Liver (tissue), 9 donors: Measurements from ENCODE around the gene CPOX. TPM values are rescaled to one million over a fixed set of nuclear protein-coding genes. Genes with fewer than 3 reads are reported as not detected.
A peak's percentile ranks its signal among the peaks of the same experiment; 100 is the strongest.

Experiments used
- DNase-seq: peaks from one replicate; pipeline ENCODE4 v3.0.0-alpha.2; 2017; ENCODE audit warnings: low spot score
- H3K27ac ChIP-seq, 2 donors: one replicate each; pipeline ENCODE4 v1.7.0; 2013; ENCODE audit warnings: inconsistent platforms in 2 of 2, low read length in 2 of 2, control low read depth in 1 of 2, low read depth in 1 of 2, mild to moderate bottlenecking in 1 of 2
- H3K27me3 ChIP-seq, 4 donors: one replicate each; pipeline versions ENCODE4 v1.6.1 to v1.7.0; 2013; ENCODE audit warnings: low read length in 3 of 4, inconsistent platforms in 1 of 4, mild to moderate bottlenecking in 1 of 4, moderate library complexity in 1 of 4; ENCODE audit not compliant: control insufficient read depth in 4 of 4, insufficient read depth in 4 of 4
- H3K36me3 ChIP-seq, 4 donors: one replicate each; pipeline versions ENCODE4 v1.6.1 to v1.7.0; 2013; ENCODE audit warnings: low read length in 3 of 4, mild to moderate bottlenecking in 3 of 4, low read depth in 1 of 4, moderate library complexity in 1 of 4; ENCODE audit not compliant: control insufficient read depth in 4 of 4, insufficient read depth in 3 of 4
- H3K4me1 ChIP-seq, 4 donors: one replicate each; pipeline versions ENCODE4 v1.6.1 to v1.7.0; 2013; ENCODE audit warnings: low read length in 3 of 4, mild to moderate bottlenecking in 3 of 4, moderate library complexity in 1 of 4; ENCODE audit not compliant: control insufficient read depth in 4 of 4, insufficient read depth in 4 of 4
- H3K4me3 ChIP-seq, 3 donors: one replicate each; pipeline versions ENCODE4 v1.6.1 to v1.7.0; 2013; ENCODE audit warnings: low read length in 3 of 3, control low read depth in 1 of 3, low read depth in 1 of 3, mild to moderate bottlenecking in 1 of 3
- H3K9ac ChIP-seq, 2 donors: one replicate each; pipeline ENCODE4 v1.7.0; 2013; ENCODE audit warnings: low read length in 2 of 2, mild to moderate bottlenecking in 2 of 2, moderate library complexity in 2 of 2, control low read depth in 1 of 2, low read depth in 1 of 2
- H3K9me3 ChIP-seq, 4 donors: one replicate each; pipeline versions ENCODE4 v1.6.1 to v1.7.0; 2013; ENCODE audit warnings: low read length in 3 of 4; ENCODE audit not compliant: control insufficient read depth in 4 of 4
- GABPA ChIP-seq, 2 donors: IDR thresholded peaks in 1 of 2; conservative IDR thresholded peaks in 1 of 2; 2 replicates each; pipeline ENCODE4 v1.6.1; 2016; ENCODE audit warnings: antibody characterized with exemption in 2 of 2, mild to moderate bottlenecking in 1 of 2, moderate library complexity in 1 of 2
- HNF4A ChIP-seq, 2 donors: conservative IDR thresholded peaks; 2 replicates each; pipeline ENCODE4 v1.6.1; 2016; ENCODE audit warnings: antibody characterized with exemption in 2 of 2, mild to moderate bottlenecking in 2 of 2
- NR2F2 ChIP-seq: IDR thresholded peaks from 2 replicates; pipeline ENCODE4 v1.6.1; 2016; ENCODE audit warnings: antibody characterized with exemption
- RAD21 ChIP-seq, 2 donors: IDR thresholded peaks; 2 replicates each; pipeline ENCODE4 v1.6.1; 2016; ENCODE audit warnings: antibody characterized with exemption in 2 of 2, mild to moderate bottlenecking in 2 of 2
- TAF1 ChIP-seq: conservative IDR thresholded peaks from 2 replicates; pipeline ENCODE4 v1.6.1; 2016; ENCODE audit warnings: antibody characterized with exemption, mild to moderate bottlenecking
- YY1 ChIP-seq: IDR thresholded peaks from 2 replicates; pipeline ENCODE4 v1.6.1; 2016; ENCODE audit warnings: antibody characterized with exemption, mild to moderate bottlenecking
- ZBTB33 ChIP-seq: IDR thresholded peaks from 2 replicates; pipeline ENCODE4 v1.6.1; 2016; ENCODE audit warnings: antibody characterized with exemption
- WGBS: extraction: QIAGEN DNeasy Blood & Tissue Kit; methylation state at CpG from one replicate; pipeline ENCODE4 v1.1.7; 2013; 5-methylcytosine and 5-hydroxymethylcytosine counted together
- polyA plus RNA-seq, 2 donors: library from polyadenylated mRNA; stranded (reverse) in 1 of 2; unstranded in 1 of 2; fragments of 200-250 nt in 1 of 2; fragments of >200 nt in 1 of 2; fragmentation: Nextera tagmentation in 1 of 2; extraction: Ambion mirVana in 1 of 2; gene quantifications; one replicate each; pipeline versions ENCODE4 v1.2.1 to v1.2.3, GENCODE V29; 2013 to 2015
- total RNA-seq, 2 donors: library from RNA; depleted of rRNA; stranded (reverse); fragments of >200 nt; gene quantifications; one replicate each; pipeline ENCODE4 v1.2.3, GENCODE V29; 2014
- TF ChIP-seq, protein P1 (sequence below): IDR thresholded peaks from 2 replicates; pipeline ENCODE4 v1.6.1; 2016; ENCODE audit warnings: antibody characterized with exemption
- TF ChIP-seq, protein P2 (sequence below): fragments of 150-350 bp; IDR thresholded peaks from 2 replicates; pipeline ENCODE4 v1.5.1; 2017; ENCODE audit warnings: improper control_type of control experiment, low read depth, low read length; ENCODE audit not compliant: missing input control
- donor health status: healthy.
- donor health status: healthy.
- donor health status: healthy.
- donor health status: healthy.
- donor health status: healthy.

The CPOX gene
- total and polyA plus RNA-seq, 4 donors, result 8.8 to 280 (median 16.3) TPM

DNA sequence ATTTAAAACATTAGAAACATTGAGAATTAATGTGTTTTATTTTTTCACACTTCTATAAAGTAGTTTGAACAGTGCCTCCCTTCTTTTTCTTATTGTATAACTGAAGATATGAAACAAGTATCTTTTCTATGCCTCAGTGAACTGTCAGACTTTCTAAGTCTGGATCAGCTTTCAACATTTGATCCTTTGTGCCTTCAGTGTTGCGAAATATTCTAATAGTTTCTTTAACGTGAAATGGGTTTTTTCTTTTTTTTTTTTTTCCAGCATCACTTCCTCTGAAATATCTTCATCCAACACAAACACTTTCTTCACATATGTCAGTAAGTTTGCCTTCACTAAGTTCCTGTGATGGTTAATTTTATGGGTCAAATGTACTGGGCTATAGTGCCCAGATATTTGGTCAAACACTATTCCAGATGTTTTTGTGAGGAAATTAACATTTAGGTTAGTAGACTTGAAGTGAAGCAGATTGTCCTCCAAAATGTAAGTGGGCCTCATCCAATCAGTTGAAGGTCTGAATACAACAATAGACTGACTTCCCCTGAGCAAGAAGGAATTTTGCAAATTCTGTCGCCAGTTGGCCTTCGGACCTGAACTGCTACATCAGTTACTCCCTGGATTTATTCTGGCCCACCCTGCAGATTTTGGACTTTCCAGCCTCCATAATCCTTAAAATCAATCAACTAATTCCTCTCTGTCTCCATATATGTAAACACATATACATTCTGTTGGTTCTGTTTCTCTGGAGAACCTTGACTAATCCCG lies 6.4 kb upstream of the CPOX start:
- no peak for DNase-seq
- no peak overlapping the region for H3K4me3 ChIP-seq
- no peaks in the 10 kb centered on the region for H3K27me3 ChIP-seq
- 66% methylated on average over 5 of the region's 5 CpGs for WGBS
- TF ChIP-seq, protein P1, sequence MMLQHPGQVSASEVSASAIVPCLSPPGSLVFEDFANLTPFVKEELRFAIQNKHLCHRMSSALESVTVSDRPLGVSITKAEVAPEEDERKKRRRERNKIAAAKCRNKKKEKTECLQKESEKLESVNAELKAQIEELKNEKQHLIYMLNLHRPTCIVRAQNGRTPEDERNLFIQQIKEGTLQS, result no peak
- peak; percentile 56 to 57 for TF ChIP-seq HNF4A (conservative IDR thresholded peaks at IDR 0.05)
- no peaks in the 10 kb centered on the region for H3K9me3 ChIP-seq
- H3K36me3 ChIP-seq, result no peaks in the 10 kb centered on the region
- no peak overlapping the region for H3K9ac ChIP-seq
- H3K4me1 ChIP-seq, result peaks cover 0 to 60% (median 38%) of the 10 kb centered on the region in 4 donors
- H3K27ac ChIP-seq, result no peak overlapping the region

DNA sequence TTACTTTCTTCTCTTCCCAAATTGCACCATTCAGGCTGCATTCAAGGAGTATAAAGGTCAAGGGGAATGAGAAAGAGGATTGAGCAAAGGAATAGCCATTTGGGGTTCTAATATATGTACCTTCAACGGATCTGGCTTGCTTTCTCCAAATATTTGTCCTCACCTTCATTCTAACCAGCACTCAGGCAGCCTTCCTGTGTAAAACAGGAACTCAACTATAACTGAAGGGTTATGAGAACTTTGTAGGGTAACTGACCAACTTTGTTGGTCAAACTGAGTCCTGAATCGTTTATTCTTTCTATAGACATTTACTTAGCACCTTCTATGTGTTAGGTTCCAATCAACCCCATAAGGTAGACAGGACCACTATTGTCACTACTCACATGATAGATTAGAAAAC lies 5.1 kb upstream of the CPOX start:
- peak overlapping the region in 1 of 2 donors; percentile 13 for H3K27ac ChIP-seq
- TF ChIP-seq YY1 (no peak), NR2F2 (no peak), TAF1 (no peak)

DNA sequence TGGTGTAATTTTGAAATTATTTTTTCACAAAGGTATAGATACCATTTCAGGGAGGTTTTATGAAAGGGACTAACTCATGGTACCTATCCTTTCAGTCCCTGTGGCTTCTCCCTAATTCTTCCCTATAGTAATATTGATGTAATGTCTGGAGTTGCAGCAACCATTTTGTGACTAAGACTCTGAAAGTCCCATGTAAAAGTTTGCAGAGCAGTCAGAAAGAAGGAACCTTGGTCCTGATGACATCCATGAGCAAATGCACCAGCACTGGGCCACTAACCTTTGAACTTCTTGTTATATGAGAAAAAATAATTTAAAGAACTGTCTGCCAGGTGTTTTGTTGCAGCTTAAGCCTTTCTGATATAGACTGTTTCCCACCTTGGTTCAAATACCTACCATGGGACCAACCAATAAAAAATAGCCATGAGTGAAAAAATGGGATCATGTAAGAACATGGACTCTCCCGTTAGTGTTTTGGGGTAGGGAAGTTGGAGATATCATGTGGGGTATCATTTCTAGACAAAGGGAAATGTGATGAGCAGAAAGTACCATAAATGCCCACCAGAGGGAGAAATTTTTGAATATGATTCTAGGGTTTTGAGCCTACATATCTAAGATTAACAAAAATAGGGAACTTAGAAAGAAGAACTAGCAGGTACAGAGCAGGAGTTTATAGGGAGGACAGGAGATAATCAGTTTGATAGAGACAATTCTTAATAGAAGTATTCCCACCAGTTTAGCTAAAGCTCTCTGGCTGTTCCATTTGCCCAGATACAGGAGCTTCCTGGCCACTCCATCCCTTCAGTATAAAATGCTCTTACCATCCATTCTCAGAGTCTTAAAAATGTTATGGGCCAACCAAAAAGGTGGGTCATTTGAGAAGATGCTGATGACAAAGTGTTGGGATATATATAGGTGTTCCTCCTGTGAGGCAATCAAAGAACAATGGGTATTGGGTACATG lies 3.4 kb upstream of the CPOX start:
- no peak overlapping the region for H3K9ac ChIP-seq
- WGBS, result 59% methylated on average over 1 of the region's 1 CpG

More for the DNA sequence above, 5.1 kb upstream of the CPOX start:
- Histone ChIP-seq H3K4me1 (peaks cover 3 to 73% (median 48%) of the 10 kb centered on the region in 4 donors), H3K9me3 (no peaks in the 10 kb centered on the region), H3K27me3 (no peaks in the 10 kb centered on the region), H3K36me3 (no peaks in the 10 kb centered on the region), H3K9ac (no peak overlapping the region), H3K4me3 (no peak overlapping the region)
- 48% methylated on average over 2 of the region's 2 CpGs for WGBS
- no peak for DNase-seq

More for the DNA sequence above, 3.4 kb upstream of the CPOX start:
- Histone ChIP-seq H3K4me1 (peaks cover 3 to 75% (median 50%) of the 10 kb centered on the region in 4 donors), H3K27ac (no peak overlapping the region), H3K4me3 (no peak overlapping the region), H3K9me3 (no peaks in the 10 kb centered on the region), H3K27me3 (no peaks in the 10 kb centered on the region), H3K36me3 (no peaks in the 10 kb centered on the region)
- no peak for DNase-seq
- TF ChIP-seq ZBTB33, result no peak
- TF ChIP-seq GABPA (IDR thresholded peaks at IDR 0.05 in 1 of 2, conservative IDR thresholded peaks at IDR 0.05 in 1 of 2), result no peak
- TF ChIP-seq, protein P2, sequence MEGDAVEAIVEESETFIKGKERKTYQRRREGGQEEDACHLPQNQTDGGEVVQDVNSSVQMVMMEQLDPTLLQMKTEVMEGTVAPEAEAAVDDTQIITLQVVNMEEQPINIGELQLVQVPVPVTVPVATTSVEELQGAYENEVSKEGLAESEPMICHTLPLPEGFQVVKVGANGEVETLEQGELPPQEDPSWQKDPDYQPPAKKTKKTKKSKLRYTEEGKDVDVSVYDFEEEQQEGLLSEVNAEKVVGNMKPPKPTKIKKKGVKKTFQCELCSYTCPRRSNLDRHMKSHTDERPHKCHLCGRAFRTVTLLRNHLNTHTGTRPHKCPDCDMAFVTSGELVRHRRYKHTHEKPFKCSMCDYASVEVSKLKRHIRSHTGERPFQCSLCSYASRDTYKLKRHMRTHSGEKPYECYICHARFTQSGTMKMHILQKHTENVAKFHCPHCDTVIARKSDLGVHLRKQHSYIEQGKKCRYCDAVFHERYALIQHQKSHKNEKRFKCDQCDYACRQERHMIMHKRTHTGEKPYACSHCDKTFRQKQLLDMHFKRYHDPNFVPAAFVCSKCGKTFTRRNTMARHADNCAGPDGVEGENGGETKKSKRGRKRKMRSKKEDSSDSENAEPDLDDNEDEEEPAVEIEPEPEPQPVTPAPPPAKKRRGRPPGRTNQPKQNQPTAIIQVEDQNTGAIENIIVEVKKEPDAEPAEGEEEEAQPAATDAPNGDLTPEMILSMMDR, result peak; percentile 52
- peak; percentile 11 to 63 for TF ChIP-seq RAD21 (IDR thresholded peaks at IDR 0.05)
